HG02588 (cell line): Measurements from ENCODE around the gene ALOX5AP.

Experiments
- ATAC-seq: cut with Tn5 transposase; IDR thresholded peaks from one replicate; pipeline ENCODE4 v1.9.1; 2021; ENCODE audit warnings: mild to moderate bottlenecking, moderate library complexity; ENCODE audit not compliant: unreplicated experiment

Gene ALOX5AP

DNA sequence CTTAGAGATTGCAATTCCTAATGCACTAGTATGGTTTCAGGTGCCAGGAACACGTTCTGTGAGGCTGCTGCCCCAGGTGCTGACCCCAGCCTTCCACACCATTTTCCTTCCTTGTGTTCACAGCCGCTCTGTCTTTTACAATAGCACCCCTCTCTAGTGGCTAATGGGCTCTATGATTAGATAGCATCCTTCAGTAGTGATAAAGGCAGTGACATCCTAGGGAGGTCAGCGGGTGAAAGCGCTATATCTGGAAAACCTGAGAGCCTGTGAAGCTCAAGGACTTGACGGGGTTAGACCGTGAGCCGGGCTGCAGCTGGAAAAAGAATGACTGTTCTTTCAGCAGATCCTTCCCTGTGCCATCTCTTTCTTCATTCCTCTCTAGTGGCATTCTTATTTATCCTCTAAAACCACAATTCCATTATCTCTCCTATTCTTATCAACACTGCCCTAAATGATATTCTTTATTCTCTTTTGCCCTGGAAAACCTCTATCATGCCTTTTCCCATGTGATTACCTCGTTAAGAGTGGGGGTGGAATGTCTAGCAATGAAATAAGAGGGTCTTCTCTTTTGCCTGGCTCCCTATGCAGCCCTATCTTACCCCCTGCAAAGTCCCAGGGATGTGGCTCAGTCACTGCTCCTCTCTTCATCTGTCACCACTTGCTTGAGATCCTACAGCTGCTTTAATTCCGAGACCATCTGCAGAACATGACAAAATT lies 21.8 kb downstream of the ALOX5AP start:
- ATAC-seq = no peak

DNA sequence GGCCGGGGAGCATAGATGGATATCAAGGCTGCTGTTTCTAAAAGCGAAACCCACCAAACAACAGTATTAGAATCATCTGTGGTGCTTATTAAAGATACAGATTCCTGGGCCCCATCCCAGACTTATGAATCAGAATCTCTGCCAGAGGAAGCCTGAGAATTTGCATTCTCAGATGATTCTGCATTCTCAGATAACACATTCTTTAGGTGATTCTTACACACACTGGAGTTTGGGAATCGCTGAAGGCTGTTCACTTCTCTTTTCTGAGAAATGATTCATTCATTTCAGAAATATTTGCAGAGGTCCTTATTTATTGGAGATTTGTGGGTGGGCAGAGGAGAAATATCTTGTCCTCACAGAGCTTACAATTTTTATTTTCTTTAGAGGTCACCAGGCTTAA lies 24.4 kb downstream of the ALOX5AP start:
- no peak for ATAC-seq

DNA sequence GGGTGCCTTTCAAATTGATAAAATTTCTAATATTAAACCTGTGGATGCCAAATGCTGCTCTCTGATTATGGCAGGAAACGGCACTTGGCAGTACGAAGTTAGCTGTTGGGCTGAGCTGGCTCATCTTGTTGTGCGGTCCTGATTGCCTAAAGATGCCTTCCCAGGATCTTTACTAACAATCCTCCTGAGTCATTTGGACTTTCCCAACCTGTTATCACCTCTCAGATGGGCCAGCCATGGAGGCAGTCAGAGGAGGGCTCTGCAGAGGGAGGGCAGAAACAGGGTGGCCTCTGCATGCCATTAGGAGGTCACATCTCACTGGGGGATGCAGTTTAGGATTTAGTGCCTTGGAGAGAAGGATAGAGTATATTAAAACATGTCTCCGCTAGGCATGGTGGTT lies 27.3 kb downstream of the ALOX5AP start:
- ATAC-seq = no peak

DNA sequence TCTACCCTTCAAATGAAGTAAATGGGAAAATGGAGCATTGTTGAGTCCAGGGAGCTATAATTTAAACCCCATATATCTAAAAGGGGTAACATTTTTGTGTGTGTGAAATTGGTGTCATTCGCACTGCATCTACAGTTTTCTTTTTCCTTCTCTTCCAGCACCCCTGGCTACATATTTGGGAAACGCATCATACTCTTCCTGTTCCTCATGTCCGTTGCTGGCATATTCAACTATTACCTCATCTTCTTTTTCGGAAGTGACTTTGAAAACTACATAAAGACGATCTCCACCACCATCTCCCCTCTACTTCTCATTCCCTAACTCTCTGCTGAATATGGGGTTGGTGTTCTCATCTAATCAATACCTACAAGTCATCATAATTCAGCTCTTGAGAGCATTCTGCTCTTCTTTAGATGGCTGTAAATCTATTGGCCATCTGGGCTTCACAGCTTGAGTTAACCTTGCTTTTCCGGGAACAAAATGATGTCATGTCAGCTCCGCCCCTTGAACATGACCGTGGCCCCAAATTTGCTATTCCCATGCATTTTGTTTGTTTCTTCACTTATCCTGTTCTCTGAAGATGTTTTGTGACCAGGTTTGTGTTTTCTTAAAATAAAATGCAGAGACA lies 28.6 kb downstream of the ALOX5AP start:
- ATAC-seq = no peak

- no peak for ATAC-seq
Observed at GRCh38 chr13:30766231-30766630, 30.9 kb downstream of the ALOX5AP start.

DNA sequence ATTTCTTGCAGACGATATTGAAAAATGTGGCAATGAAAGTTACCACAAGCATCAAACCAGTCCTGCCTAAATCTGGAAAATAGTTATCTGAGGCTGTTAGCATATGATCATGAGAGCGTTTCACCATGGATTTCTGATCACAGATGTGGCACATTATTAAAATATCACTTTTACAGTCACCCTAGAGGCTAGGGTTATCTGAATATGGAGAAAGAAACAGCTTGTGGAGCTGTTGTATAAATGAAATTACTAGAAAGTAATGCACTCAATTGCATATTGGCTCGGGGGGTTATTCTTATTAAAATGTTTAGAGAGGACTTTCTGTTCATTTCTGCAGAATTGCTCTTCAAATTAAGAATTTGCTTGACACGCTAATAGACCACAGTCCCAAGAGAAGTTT lies 35.6 kb downstream of the ALOX5AP start:
- ATAC-seq = no peak

DNA sequence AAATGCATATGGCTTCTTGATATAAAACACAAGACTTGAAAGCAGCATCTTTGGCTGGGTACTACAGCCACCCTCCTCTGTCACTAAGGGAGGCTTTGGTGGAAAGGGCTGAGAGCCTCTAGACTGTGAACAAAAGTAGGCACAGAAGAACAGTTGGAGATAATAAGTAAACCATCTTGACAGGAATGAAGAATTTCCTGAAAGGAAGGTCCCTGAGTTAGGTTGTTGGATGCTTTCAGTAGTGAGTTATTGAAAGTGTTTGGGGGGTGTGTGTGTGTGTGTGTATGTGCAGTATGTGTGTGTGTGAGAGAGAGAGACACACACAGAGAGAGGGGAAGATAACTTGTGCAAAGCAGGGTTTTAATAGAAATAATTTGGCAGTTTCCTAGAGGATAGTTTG lies 38.2 kb downstream of the ALOX5AP start:
- no peak for ATAC-seq

DNA sequence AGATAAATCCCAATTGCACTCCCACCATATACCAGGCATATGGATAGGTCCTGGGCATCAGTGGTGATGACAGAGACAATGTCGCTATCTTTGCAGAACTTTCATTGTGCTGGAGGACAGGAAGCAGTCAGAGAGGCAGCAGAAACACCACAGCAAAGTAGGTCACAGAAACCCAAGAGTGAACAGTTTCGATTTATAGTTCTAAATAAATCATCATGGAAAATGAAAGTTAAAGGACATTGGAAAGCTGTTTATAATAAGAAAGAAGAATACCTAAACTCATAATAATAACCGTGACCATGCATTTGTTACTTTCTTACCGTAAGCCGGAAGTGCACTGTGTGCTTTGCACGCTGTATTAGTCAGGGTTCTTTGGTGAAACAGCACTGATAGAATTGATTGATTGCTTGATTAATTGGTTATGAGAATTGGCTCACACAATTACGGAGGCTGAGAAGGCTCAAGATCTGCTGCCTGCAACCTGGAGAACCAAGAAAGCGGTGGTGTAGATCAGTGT lies 38.9 kb downstream of the ALOX5AP start:
- ATAC-seq = no peak

DNA sequence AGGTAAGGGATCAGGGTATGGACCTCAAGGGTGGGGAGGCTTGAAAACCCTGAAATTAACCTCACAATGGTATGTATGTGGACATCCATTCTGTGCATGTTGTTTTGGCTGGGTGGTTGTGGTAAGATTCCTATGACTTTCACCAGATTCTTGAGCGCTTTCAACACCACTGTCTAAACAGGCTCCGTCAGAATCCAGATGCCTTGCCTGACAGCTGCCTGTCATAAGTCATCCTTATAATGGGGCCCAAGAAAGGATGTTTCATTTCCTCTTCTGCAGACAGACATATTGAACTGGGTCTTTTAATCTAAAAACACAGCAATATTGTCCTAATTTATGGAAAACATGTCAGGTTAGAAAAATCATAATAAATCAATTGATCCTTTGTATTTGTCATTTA lies 41.3 kb downstream of the ALOX5AP start:
- no peak for ATAC-seq

DNA sequence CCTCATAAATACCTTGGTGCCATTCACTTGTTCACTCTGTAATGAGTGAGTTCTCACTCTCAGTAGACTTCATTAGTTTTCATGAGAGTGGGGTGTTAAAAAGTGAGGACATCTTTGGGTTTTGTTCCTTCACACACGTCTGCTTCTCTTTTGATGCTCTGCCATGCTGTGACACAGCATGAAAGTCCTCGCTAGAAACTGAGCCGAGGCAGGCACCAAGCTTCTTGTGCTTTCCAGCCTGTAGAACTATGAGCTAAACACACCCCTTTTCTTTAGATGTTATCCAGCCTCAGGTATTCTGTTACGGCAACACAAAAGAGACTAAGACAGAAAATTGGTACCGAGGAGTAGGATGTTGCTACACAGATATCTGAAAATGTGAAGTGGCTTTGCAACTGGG lies 43.7 kb downstream of the ALOX5AP start:
- no peak for ATAC-seq

GRCh38 chr13:30779608-30780007 lies 44.3 kb downstream of the ALOX5AP start:
- no peak for ATAC-seq

- no peak for ATAC-seq
Observed at GRCh38 chr13:30780338-30780981, 45.1 kb downstream of the ALOX5AP start.

DNA sequence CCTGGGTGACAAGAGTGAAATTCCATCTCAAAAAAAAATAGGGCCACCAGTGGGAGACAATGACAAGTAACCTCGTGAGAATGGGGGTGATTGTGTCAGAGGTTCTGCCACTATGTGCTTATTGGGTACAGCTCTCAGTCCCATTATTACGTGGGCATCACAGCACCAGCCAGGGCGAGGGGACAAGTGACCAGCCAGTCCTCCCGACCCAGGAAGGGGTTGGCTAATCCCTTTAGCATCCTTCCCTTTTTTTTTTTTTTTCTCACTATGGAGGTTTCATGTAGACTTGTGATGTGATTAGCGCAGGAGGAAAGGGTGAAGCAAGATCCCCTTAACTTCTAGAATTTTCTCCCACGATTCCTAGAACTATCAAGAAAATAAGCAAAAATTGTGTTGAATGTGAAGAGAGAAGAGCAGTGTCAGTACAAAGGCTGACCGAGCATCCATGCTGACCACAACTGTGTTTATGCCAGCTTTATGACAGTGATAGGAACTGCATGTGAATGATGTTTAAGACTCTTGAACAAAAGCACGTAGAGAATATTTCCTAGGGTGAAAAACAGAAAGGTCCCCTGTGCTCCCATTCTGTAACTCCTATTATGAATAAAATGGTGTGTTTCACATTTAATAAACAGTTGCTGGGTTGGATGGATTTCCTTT lies 50.0 kb downstream of the ALOX5AP start:
- no peak for ATAC-seq

GRCh38 chr13:30786648-30787047 lies 51.3 kb downstream of the ALOX5AP start:
- no peak for ATAC-seq

GRCh38 chr13:30787738-30788525 lies 52.6 kb downstream of the ALOX5AP start:
- ATAC-seq = no peak

GRCh38 chr13:30789166-30789862 lies 54.0 kb downstream of the ALOX5AP start:
- ATAC-seq = no peak

DNA sequence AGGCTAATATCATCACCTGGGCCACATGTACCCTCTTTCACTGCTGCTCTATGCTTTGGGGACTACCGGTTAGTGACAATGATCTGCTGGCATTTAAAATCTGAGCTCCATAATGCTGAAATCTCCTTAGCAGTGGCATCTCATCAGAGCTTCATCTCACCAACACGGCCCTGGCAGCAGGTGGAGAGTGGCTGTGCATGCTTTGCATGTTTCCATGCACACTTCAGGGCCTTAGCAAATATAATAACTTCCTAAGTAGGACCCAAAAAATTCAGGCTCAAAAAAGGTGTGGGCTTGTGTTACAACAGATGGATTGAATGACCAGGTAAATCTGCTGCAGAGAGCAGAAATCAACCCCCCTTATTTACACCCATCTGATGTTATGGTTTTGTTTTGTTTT lies 55.2 kb downstream of the ALOX5AP start:
- no peak for ATAC-seq

GRCh38 chr13:30791354-30792001 lies 56.1 kb downstream of the ALOX5AP start:
- no peak for ATAC-seq

- ATAC-seq = no peak
Observed at GRCh38 chr13:30792285-30793000, 57.1 kb downstream of the ALOX5AP start.
